Kidney (tissue), 14 donors: ENCODE results near the gene MYL6B. TPM values are rescaled to one million over a fixed set of nuclear protein-coding genes. Genes with fewer than 3 reads are reported as not detected.

Source experiments
- DNase-seq, 5 donors: peaks; one replicate each; pipeline ENCODE4 v3.0.0-alpha.2; 2013 to 2020
- FAIRE-seq: peaks from 2 replicates; lab custom pipeline; 2012; peaks lifted over from hg19 to GRCh38; lab: Jason Lieb, UNC
- H3K27ac ChIP-seq, 2 donors: one replicate each; pipeline ENCODE4 v1.7.0; 2013; ENCODE audit warnings: low read depth in 2 of 2, low read length in 2 of 2, inconsistent platforms in 1 of 2
- H3K27me3 ChIP-seq: one replicate; pipeline ENCODE4 v1.7.1; 2013; ENCODE audit warnings: low read length, inconsistent platforms; ENCODE audit not compliant: control insufficient read depth, insufficient read depth
- H3K36me3 ChIP-seq, 3 donors: one replicate each; pipeline versions ENCODE4 v1.7.0 to v1.7.1; 2013; ENCODE audit warnings: low read length in 3 of 3, control low read depth in 1 of 3, inconsistent platforms in 1 of 3; ENCODE audit not compliant: insufficient read depth in 3 of 3, control insufficient read depth in 2 of 3
- H3K4me1 ChIP-seq, 3 donors: one replicate each; pipeline versions ENCODE4 v1.7.0 to v1.7.1; 2013; ENCODE audit warnings: low read length in 3 of 3, inconsistent platforms in 1 of 3, low read depth in 1 of 3; ENCODE audit not compliant: control insufficient read depth in 2 of 3, insufficient read depth in 2 of 3
- H3K4me3 ChIP-seq, 3 donors: one replicate each; pipeline versions ENCODE4 v1.7.0 to v1.8.1; 2013; ENCODE audit warnings: low read length in 3 of 3, control low read depth in 1 of 3, inconsistent platforms in 1 of 3
- H3K9ac ChIP-seq, 3 donors: one replicate each; pipeline versions ENCODE4 v1.7.0 to v1.7.1; 2013; ENCODE audit warnings: low read length in 3 of 3, control low read depth in 1 of 3, inconsistent platforms in 1 of 3
- H3K9me3 ChIP-seq, 3 donors: one replicate each; pipeline versions ENCODE4 v1.7.0 to v1.7.1; 2013; ENCODE audit warnings: low read length in 3 of 3, control low read depth in 1 of 3, inconsistent platforms in 1 of 3; ENCODE audit not compliant: control insufficient read depth in 2 of 3, insufficient read depth in 1 of 3
- intact Hi-C: fragments of 100-400 bp; cut with DNase I; formaldehyde crosslinking; loops from one replicate; pipeline ENCODE4 v1.11.1; 2022
- polyA plus RNA-seq: library from polyadenylated mRNA; stranded (reverse); fragments of 350-450 nt; fragmentation: Illumina TruSeq; extraction: RNeasy Lipid Tissue Mini Kit (QIAGEN cat#74804); gene quantifications from one replicate; pipeline ENCODE4 v1.2.3, GENCODE V29; 2014; ENCODE audit warnings: low read depth, low replicate concordance; ENCODE audit not compliant: insufficient read depth
- total RNA-seq: library from RNA; stranded (reverse); fragmentation: NEBNext Ultra II Directional; extraction: Animal tissue kit (Norgen Biotek cat#: 25700); gene quantifications from one replicate; pipeline ENCODE4 v1.2.1, GENCODE V29; 2021
- TF ChIP-seq, protein P1 (sequence below): IDR thresholded peaks from 3 replicates; pipeline ENCODE4 v1.5.1; 2012; ENCODE audit warnings: mild to moderate bottlenecking, moderate library complexity, borderline replicate concordance; ENCODE audit not compliant: insufficient read depth; ENCODE audit errors: extremely low read depth
- donor health status: control.
- donor health status: control.
- donor health status: control.
- donor health status: control.
- donor health status: control.
- donor health status: DM: yes; HTN: yes; CAD: no.
- donor health status: Normal renal cell carcinoma (clear cell type).

The MYL6B gene
- total and polyA plus RNA-seq, 2 donors from 2014 or later = 48.2 to 142 TPM

DNA sequence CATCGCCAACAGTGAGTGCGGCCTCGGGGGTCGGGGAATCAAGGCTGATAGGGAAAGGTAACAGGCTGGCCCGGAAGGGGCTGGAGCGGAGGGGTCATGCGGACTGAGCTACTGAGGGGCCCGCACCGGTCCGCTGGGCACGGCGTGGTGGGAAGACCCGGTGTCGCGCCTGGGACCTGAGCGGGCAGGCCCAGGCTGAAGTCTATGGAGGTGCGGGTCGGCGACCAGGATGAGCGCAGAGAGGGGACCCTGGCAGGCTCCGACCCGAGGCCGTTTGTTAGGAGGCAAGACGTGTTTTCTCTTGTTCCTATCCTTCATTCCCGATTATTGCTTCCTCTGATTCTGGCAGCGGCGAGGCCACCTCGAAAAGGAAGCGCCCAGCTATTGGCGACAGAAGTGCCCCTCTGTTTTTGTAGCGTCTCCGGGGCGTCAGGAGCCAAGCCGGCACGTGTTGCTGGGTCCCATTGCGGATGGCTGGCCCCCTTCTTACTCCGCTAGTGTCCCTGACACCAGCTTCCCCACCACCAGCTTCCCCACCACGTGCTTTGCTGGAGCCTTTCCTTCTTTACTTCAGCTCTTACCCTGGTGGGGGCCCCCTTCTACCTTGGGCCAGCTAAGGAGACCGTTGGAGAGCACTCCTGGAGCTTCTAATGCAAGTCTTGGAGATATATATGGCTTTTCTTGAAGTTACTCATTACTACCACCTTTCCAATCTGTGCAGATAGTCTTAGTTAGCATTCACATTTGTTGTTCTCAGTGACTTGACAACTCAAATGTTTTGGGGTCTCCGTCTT is 47.4 kb upstream of the MYL6B start:
- peak in 3 of 5 donors; percentile 10 to 90 (median 61) for DNase-seq

DNA sequence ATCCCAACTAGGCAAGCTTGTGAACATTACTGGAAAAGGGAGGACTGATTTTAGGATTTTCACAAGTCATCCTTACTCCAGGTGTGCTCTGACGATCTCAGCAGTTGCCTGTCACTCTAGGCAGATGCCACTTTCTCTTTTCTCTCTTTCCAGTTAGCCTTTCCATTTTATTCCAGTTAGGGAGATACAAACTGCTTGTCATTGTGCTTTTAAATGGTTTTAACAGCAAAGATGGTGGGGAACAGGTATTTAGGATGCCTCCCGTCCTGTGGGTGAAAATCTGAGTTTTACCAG is 46.8 kb upstream of the MYL6B start:
- peak overlapping the region; percentile 67 to 85 (median 78) for H3K9ac ChIP-seq
- no peaks in the 10 kb centered on the region for H3K27me3 ChIP-seq
- peak overlapping the region; percentile 78 to 92 (median 86) for H3K4me3 ChIP-seq
- FAIRE-seq = no peak
- intact Hi-C loops = no loop called here
- TF ChIP-seq, protein P1, sequence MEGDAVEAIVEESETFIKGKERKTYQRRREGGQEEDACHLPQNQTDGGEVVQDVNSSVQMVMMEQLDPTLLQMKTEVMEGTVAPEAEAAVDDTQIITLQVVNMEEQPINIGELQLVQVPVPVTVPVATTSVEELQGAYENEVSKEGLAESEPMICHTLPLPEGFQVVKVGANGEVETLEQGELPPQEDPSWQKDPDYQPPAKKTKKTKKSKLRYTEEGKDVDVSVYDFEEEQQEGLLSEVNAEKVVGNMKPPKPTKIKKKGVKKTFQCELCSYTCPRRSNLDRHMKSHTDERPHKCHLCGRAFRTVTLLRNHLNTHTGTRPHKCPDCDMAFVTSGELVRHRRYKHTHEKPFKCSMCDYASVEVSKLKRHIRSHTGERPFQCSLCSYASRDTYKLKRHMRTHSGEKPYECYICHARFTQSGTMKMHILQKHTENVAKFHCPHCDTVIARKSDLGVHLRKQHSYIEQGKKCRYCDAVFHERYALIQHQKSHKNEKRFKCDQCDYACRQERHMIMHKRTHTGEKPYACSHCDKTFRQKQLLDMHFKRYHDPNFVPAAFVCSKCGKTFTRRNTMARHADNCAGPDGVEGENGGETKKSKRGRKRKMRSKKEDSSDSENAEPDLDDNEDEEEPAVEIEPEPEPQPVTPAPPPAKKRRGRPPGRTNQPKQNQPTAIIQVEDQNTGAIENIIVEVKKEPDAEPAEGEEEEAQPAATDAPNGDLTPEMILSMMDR = no peak
- peaks cover 14 to 44% (median 29%) of the 10 kb centered on the region in 3 donors for H3K36me3 ChIP-seq
- peaks cover 0 to 15% (median 10%) of the 10 kb centered on the region in 3 donors for H3K4me1 ChIP-seq
- H3K9me3 ChIP-seq = no peaks in the 10 kb centered on the region
- no peak for DNase-seq
- H3K27ac ChIP-seq = no peak overlapping the region

More for the DNA sequence above, 47.4 kb upstream of the MYL6B start:
- intact Hi-C loops = no loop called here
- Histone ChIP-seq H3K36me3 (peaks cover 10 to 41% (median 28%) of the 10 kb centered on the region in 3 donors), H3K9me3 (no peaks in the 10 kb centered on the region), H3K27me3 (no peaks in the 10 kb centered on the region), H3K4me1 (peaks cover 0 to 15% (median 10%) of the 10 kb centered on the region in 3 donors), H3K9ac (peak overlapping the region; percentile 67 to 85 (median 78)), H3K27ac (peak overlapping the region; percentile 83 to 91), H3K4me3 (peak overlapping the region; percentile 78 to 92 (median 86))
- no peak for FAIRE-seq
- TF ChIP-seq, protein P1 = no peak

DNA sequence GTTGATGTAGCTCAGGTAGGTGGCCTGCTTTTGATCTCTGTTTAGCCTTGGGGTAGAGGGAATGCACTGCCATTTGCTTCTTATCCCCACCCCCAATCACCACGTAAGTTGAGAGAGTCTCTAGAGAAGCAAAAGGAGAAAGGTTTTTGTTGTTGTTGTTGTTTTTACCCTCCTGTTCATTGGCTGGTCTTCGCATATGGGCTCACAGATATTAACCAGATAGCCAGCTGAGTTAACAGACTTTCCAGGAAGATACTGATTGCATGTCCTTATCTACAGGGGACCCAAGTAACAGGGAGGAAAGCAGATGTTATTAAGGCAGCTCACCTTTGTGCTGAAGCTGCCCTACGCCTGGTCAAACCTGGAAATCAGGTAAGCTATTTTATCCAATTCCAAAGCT is 45.1 kb upstream of the MYL6B start:
- no peak overlapping the region for H3K4me3 ChIP-seq
- TF ChIP-seq, protein P1 = no peak
- H3K4me1 ChIP-seq = peaks cover 0 to 15% (median 10%) of the 10 kb centered on the region in 3 donors
- peaks cover 21 to 48% (median 36%) of the 10 kb centered on the region in 3 donors for H3K36me3 ChIP-seq
- no peaks in the 10 kb centered on the region for H3K9me3 ChIP-seq
- DNase-seq (no peak), FAIRE-seq (no peak)
- no peak overlapping the region for H3K9ac ChIP-seq
- H3K27me3 ChIP-seq = no peaks in the 10 kb centered on the region
- intact Hi-C loops = no loop called here
- H3K27ac ChIP-seq = no peak overlapping the region
